HTERT RPE-1 (cell line): ENCODE measurements around the gene STX4.

Experiments used
- in situ Hi-C: fragments of 300-500 bp; cut with MboI; formaldehyde crosslinking; loops from 4 replicates; pipeline ENCODE4 v1.14.3; 2020; ENCODE audit warnings: low sequenced_read_pairs

STX4 gene

GRCh38 chr16:31032736-31033708 lies at the start of gene STX4:
TSS of gene STX4 (plus strand) at chr16:31033558. CDS start at chr16:31033806, 248 bp downstream.
- in situ Hi-C loops = no loop called here

- in situ Hi-C loops = no loop called here
Measured at GRCh38 chr16:30983898-30984610, 49.3 kb upstream of the STX4 start.

GRCh38 chr16:30984669-30985400 lies 48.5 kb upstream of the STX4 start, which contains the start of gene HSD3B7:
TSS of gene HSD3B7 (plus strand) at chr16:30985207. CDS start at chr16:30985659, 452 bp downstream.
- in situ Hi-C loops = no loop called here

GRCh38 chr16:30985401-30986128 lies 47.8 kb upstream of the STX4 start:
- in situ Hi-C loops = no loop called here

GRCh38 chr16:30986129-30986991 lies 47.0 kb upstream of the STX4 start:
- in situ Hi-C loops = no loop called here

GRCh38 chr16:30987581-30988190 lies 45.7 kb upstream of the STX4 start:
- in situ Hi-C loops = no loop called here

GRCh38 chr16:30989469-30990047 lies 43.8 kb upstream of the STX4 start:
- in situ Hi-C loops = no loop called here

- in situ Hi-C loops = no loop called here
Measured at GRCh38 chr16:30990105-30990504, 43.3 kb upstream of the STX4 start.

- in situ Hi-C loops = no loop called here
Measured at GRCh38 chr16:30991052-30991451, 42.3 kb upstream of the STX4 start.

- in situ Hi-C loops = no loop called here
Measured at GRCh38 chr16:30992276-30992780, 41.0 kb upstream of the STX4 start.

- in situ Hi-C loops = no loop called here
Measured at GRCh38 chr16:30992931-30993816, 40.2 kb upstream of the STX4 start.

- in situ Hi-C loops = no loop called here
Measured at GRCh38 chr16:30995927-30996323, 37.4 kb upstream of the STX4 start.

- in situ Hi-C loops = no loop called here
Measured at GRCh38 chr16:30996324-30996984, 36.9 kb upstream of the STX4 start.

- in situ Hi-C loops = no loop called here
Measured at GRCh38 chr16:30996985-30997724, 36.2 kb upstream of the STX4 start.

GRCh38 chr16:30997725-30998711 lies 35.3 kb upstream of the STX4 start:
- in situ Hi-C loops = no loop called here
